HG03354 (cell line): ENCODE measurements around the gene FJX1.

Experiments used
- ATAC-seq: cut with Tn5 transposase; IDR thresholded peaks from one replicate; pipeline ENCODE4 v1.9.1; 2021; ENCODE audit warnings: mild to moderate bottlenecking; ENCODE audit not compliant: unreplicated experiment, poor library complexity, severe bottlenecking

Gene FJX1

DNA sequence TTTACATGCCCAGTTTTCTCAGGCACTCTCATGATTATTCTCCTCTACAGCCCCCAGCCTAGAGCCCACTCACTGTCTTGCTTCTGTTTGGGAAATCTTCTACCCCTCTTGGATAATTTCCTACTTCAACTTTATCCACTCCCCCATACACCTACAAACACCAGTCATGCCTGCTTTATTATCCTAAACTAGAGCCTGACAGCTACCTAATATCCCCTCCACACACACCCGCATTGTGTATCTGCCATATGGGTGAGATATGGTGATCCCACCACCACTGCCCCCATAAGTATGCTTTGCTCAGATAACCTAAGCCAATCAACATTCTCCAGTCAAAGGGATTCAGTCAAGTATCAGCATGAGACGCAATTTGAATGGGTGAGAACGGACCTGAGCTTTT lies 15.3 kb upstream of the FJX1 start:
- ATAC-seq, result no peak

DNA sequence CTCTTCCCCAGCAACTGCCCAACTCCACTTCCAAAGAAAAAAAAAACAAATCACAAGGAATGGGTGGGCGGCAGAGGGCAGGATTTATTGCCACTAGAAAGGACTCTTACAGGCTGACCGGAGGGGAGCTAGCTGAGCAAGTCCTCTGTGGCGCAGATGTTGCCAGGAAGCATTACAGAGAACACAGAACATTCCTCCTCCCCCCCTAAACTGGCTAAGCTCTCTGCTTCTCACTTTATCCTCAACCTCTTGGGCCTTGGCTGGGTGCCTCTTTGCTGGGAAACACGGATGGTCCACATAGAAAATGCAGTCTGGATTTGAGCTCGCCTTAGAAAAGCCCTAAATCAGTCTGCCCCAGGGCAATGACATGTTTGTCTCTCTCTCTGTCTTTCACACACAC lies 12.6 kb upstream of the FJX1 start:
- ATAC-seq, result no peak

DNA sequence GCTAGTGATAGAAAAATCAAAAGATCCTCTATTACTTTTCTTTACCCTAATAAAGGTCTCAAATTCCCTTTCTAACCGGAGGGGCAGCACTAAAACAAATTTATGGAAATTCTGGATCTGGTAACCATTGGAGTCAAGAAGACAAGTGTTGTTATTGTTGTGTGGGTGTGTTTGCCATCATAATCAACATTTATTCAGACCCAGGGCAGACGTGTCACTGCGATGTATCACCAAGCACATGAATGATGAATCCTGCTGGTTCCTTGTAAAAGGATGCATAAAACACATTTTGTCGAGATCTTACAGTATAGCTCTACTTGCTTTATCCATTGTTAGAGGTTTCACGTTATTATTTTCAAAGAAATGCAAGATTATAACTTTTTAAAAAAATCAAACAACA lies 12.1 kb upstream of the FJX1 start:
- no peak for ATAC-seq

DNA sequence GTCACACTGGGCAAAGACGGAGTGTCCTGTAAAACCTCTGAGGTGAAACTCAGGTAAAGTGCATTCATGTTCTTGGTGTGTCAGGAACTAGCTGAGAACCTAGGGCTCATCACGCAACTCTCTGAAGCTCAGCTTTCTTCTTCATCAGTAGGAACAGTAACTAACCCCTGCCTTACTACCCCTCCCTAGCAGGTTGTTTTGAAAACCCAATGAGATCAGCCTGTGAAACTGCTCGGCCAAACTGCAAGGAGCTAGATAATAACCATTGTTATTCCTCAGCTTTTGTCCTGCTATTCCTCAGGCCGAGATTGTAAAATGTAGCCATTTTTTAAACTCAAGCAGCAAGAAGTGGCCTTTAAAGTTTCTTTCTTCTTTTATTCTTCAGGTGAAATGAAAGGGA lies 9.8 kb upstream of the FJX1 start:
- no peak for ATAC-seq

DNA sequence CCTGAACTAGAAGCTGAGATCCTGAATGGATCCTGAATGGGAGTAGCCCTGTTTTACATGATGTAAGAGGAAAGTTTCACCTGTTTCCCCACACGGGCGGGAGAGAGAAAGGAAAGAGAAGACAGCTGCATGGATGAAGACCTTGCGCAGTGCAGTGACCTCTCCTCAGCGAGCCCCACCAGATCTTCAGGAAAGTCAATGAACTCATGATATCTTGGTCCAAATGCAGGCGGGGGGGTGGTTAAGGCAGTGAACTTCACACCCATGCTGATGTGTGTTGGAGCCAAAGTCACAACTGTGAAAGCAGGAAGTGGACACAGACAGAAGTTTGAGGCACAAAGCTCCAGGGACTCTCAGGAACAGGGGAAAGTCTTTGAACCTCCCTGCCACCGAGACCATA lies 8.6 kb upstream of the FJX1 start:
- ATAC-seq, result no peak

DNA sequence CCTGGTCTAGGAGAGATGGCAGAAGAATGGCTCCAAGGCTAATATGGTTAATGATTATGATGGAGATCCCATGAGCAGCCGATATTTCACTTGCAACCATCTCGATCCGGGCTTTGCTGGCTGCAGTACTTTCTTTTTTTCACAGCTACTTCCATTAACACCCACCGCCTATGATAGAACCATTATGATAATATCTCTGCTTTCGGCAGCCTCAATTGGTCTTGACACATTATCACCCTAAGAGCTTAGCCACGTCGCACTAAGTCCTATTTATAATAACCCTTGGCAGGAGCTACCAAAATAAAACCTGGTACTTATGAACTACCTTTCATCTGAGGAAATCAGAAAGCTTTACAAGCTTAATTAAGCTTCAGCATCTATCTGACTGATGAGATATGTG lies 7.6 kb upstream of the FJX1 start:
- ATAC-seq, result no peak

DNA sequence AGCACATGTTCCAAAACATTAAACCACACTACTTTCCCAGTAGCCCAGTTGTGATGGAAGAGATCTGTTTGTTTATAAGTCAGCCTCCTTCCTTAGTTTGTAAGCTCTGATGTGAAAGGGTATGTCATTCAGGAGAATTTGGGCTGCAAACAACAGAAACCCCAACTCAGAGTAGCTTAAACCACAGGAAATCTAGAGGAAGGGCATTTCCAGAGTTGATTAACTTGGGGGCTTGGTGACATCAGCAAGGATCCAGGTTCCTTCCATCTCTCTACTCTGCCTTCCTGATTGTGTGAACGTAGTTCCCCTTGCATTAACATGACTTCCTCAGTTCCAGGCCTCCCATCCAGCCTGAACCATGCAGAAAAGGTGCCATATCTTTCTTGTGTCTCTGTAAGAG lies 6.5 kb upstream of the FJX1 start:
- no peak for ATAC-seq

DNA sequence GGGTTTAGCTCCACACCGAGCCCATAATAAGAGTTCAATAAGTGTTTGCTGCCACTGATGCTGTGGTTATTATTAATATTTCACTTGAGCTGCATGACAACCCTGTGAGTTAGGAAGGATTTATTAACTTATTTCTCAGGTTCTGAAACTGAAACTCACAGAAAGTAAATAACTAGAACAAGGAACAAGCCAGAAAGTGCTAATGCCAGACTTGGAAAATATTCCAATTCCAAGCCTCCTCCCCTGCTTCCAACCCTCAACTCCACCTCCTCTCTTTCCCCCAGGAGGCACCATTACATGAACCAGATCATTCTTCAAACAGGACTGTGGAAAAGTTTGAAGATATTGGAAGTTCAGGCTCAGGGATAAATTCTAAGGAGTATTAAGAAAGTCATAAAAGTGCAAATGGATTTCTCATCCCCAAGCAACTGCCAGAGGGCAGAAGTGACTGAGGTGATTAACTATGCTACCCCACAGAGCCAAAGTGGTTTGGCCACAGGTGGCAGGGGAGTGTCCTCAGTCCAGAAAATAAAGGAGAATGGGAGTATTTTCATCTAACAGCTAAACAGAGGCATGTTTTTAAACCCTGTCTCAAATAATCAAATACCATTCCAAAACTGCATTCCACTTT lies 3.2 kb upstream of the FJX1 start:
- no peak for ATAC-seq

DNA sequence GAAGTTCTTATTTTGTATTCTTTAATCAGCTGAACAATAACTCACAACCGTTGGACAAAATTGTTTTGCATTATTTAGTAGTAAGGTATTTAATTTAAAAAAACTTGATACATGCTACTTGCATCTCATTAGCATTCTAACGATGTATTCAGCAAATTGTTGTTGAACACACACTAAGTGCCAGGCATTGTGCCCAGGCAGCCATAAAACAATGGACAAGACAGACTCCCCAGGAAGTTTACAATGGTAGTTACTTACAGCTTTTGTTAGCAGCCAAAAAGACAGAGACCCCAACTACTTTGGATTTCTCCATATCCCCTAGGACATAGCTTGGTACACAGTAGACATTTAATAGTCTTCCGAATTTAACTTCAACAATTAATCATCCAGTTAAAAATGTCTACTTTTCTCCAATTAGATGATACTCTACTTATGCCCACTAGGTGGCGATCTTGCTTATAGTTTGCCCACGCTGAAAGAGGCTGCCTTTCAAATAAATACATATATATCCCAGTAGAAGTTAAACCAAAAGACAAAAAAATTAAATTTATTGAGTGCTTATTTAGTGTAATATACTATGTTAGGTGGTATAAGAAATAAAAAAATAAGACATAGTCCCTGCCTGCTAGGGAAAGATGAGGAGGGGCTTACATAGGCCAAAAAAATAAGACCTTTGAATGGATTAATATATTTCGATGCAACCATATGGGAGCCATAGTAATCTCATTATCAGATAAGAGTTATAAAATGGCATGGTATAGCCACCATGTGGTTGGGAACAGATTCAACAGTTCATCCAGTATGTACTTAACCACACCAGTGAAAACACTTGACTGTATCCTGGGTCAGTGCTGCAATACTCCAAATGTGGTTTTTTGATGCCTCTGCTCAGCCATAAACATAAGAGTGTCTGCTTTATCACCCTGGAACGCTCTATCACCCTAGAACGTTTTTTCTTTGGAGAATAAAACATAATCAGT lies 2.0 kb upstream of the FJX1 start:
- ATAC-seq, result no peak

DNA sequence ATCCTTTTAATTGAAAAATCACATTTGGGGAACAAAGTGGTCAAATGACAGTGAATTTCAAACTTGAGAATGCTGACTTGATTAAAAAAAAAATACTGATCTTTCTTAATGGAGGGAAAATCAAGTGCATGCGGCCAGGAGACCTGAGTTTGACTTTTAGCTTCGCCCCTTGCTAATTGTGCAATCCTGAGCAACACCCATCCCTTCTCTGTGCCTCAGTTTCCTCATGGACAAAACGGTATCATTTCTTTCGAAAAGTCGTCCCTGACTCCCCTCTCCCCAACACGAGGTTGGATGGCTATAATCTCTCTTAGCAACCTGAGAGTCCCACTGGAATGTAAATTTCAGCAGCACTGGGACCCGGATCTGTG lies 959 bp upstream of the FJX1 start:
- ATAC-seq, result no peak

DNA sequence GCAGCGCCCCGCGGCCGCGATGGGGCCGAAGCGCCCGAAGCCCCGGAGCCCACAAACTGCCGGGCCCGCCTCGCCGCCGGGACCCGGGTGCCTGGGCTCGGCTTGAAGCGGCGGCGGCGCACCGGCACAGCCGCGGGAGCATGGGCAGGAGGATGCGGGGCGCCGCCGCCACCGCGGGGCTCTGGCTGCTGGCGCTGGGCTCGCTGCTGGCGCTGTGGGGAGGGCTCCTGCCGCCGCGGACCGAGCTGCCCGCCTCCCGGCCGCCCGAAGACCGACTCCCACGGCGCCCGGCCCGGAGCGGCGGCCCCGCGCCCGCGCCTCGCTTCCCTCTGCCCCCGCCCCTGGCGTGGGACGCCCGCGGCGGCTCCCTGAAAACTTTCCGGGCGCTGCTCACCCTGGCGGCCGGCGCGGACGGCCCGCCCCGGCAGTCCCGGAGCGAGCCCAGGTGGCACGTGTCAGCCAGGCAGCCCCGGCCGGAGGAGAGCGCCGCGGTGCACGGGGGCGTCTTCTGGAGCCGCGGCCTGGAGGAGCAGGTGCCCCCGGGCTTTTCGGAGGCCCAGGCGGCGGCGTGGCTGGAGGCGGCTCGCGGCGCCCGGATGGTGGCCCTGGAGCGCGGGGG lies 346 bp downstream of the FJX1 start:
- ATAC-seq, result peak; percentile 56

DNA sequence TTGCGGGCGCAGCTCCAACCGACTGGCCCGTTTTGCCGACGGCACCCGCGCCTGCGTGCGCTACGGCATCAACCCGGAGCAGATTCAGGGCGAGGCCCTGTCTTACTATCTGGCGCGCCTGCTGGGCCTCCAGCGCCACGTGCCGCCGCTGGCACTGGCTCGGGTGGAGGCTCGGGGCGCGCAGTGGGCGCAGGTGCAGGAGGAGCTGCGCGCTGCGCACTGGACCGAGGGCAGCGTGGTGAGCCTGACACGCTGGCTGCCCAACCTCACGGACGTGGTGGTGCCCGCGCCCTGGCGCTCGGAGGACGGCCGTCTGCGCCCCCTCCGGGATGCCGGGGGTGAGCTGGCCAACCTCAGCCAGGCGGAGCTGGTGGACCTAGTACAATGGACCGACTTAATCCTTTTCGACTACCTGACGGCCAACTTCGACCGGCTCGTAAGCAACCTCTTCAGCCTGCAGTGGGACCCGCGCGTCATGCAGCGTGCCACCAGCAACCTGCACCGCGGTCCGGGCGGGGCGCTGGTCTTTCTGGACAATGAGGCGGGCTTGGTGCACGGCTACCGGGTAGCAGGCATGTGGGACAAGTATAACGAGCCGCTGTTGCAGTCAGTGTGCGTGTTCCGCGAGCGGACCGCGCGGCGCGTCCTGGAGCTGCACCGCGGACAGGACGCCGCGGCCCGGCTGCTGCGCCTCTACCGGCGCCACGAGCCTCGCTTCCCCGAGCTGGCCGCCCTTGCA lies 1.0 kb downstream of the FJX1 start:
- peak; percentile 43 for ATAC-seq

DNA sequence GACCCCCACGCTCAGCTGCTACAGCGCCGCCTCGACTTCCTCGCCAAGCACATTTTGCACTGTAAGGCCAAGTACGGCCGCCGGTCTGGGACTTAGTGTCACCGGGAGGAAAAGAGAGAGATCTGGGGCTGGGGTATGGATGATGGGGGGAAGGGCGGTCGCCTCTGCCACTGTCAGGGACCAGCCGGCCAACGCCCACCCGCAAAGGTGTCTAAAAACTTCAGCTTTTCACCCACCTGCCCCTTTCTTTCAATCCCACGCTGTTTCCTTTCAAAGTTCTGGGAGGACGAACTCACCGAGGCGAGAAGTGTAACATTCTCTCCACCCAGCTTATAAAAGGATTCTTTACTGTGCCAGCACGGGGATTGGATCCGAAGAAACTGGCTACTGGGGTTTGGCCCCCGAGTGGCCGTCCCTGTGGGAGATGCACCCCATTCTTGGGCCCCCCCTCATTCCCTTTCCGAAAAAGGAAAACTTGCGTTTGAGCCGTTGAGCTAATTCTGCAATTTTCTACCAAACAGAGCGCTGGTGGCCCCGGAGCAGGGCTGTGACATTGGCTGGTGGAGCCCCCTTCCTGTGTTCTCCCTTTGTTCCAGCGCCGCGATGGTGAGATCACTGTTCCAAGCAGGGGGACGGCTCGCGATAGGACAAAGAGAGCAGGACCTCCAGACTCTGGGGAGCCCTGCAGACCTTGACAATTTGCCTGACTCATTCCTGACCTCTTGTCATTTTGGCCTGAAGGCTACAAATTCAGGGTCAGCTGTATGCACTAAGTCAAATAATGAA lies 1.8 kb downstream of the FJX1 start:
- ATAC-seq, result no peak

DNA sequence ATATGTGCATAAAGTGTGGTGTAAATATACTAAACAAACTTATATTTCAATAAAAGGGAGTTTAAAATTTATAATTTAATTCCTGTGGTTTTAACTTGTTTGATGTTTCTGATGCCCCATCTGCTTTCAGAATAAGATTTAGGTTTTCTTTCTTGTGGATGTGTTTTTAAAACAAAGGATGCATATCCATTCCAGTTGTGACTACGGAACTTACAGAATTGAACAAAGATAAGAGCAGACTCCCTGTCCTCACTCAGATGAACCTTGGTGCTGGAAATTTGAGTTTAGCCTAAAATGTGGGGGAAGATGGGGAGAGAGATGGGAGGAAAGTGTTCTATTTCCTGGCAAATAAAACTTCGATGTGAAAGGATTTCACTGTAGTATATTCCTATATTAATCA lies 2.5 kb downstream of the FJX1 start:
- ATAC-seq, result no peak

DNA sequence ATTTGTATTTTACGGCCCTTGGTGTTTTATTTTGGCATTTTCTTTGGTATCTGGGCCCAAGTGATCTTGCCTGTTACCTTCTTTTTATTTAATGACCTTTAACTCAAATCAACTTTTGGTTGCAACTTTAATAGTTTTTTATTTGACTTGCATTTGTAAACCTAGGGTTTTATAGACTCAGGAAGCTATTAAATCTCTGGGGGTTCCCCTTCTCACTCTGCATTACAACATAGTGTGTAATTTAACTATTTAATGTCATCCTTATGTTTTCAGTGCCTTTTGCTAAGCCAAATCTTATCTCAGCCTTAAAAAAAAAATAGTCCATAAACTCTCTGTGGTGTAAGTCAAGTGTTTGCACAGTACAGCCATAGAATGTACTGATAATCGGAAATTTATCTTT lies 3.4 kb downstream of the FJX1 start:
- ATAC-seq, result no peak

DNA sequence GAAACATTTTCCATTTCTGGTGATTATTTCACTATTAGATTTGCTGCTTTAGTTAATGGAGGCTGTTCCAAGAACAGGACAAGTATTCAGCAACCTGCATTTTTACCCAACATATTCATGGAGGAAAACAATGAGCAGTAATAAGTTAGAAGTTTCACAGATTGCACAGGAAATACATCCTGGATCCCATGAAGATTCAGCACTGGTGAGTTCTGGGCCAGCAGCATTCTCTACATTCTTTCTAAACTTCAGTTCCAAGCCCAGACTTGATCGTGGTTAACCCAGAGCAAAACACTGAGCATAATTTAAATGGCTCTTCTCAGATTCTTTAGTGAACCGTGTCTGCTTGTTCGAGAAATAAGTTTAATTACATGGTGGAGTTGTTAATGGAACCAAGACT lies 3.8 kb downstream of the FJX1 start:
- ATAC-seq, result no peak

DNA sequence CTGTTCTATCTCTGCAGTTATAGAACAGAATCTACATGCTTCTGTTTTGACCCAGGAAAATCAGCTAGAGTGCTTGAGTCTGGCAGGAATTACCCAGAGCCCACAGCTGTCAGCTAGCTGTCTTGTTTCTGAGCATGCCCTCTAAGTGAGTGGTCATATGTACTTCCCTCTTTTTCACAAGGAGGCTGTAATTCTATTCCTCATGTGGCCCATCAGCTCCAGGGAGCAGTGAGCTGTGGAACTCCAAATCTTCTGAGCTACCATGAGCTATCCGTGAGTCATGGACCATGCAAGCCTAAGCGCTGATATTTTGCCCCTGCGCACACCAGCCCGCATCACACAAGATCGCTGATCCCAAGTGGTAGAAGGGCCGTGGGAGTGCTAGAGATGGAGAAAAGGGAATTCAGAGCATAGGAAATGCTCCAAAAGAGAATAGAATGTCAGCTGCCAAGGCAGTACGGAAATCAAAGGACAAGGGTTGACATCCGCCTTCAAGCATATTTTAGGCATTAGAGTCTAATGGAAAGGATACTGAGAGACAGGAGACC lies 5.4 kb downstream of the FJX1 start:
- ATAC-seq, result no peak

DNA sequence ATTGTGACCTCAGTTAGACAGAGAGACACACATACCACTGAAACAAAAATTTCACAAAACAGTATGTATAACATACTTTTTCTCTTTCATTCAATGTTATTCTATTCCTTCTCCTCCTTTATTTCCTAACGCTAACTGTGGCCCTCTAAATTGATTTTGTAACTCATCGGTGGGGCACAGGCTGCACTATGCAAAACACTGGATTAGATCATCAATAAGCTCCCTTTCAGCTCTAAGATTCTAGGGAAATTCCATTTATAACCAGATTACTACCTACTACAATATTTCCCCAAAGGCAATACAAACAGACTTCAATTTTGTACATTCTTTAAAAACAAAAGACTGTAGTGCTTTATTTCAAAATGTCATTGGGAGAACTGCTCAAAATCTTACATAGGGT lies 6.1 kb downstream of the FJX1 start:
- ATAC-seq, result no peak

DNA sequence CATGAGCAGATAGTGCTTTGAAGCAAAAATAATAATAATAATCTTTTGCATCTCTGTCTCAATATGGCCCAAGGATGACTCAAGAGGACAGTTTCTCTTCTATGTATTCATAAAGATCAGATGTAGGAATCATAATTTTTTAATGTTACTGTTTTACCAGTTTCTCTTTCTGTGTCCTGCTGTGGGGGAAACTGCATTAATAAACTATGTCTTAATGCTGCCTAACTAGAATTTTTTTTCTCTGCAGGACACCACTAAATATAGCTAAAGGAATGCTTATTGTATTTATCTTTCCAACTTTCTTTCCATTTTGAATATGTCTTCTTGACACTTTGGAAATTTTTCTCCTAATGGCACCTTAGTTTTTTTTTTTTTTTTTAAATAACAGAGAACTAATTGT lies 6.5 kb downstream of the FJX1 start:
- no peak for ATAC-seq
